GM21528 (cell line): Measurements from ENCODE around the gene PTPRK.
"Not testable (repeated sequence)": the region's sequence is repeated elsewhere in the genome, so short reads cannot be mapped to it uniquely, and the experiment has no call there.

Source experiments
- ATAC-seq: cut with Tn5 transposase; IDR thresholded peaks from one replicate; pipeline ENCODE4 v1.9.1; 2021; ENCODE audit warnings: mild to moderate bottlenecking, moderate library complexity; ENCODE audit not compliant: unreplicated experiment, low FRiP score

Gene PTPRK

DNA sequence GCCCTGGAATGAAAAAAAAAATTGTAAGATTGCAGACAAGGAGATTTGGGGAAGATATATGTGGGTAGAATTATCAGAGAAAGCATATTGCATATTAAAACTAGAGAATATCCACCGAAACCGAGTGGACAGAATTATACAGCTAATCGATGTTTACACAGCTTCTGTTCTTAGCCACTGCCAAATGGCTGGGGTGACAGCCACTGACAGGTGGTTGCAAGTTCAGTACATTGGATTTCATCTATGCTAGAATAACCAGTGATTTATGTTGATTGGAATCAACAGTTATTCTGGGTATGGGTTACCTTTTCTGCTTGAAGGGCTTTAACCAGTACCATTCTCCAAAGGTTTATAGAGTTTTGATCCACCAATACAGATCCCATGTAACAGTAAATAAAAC lies 571.1 kb downstream of the PTPRK start:
- ATAC-seq: no peak

DNA sequence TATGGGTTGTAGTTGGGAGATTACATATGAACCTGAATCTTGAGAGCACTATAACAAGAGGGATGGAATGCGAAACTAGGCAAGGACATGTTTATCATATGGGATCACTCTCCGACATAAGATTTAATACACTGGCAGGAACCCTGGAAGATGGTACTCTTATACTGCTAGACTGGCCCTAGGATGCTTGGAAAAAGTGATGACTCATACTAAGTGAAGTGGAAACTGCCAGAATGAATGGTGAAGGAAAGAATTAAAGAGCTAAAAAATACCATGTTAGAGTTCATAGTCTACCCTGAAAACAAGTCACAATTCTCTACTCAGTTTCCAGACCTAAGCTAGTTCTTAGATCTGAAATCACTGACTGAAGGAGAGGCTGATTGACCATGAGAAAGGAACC lies 574.0 kb downstream of the PTPRK start:
- ATAC-seq: no peak

DNA sequence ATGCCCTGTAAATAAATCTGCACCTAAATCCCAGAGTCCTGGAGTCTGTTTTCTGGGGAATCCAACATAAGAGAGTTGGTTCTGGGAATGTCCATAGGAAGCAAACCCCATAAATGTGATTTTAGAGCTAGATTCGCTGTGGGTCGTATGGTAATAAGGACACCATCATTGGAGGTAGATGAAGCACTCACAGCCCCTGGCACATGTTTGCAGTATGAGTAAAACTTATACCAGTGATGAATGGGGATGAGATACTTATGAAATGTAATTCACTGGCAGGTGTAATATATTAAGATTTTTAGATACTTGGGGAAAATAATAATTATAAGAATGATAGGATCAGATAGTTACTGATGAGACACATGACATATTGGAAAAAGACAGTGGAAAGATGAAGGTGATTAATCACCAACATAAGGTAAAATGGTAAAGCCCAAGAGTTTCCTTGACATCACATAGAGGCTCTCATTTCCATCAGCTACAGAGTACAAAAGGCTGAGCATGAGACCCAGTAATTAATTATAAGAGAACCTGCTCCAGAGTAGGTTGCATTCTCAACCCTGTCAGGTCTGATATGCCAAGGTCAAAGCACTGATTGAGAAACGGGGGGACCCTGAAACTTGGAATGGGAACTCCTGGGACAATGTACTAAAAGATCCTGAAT lies 574.8 kb downstream of the PTPRK start:
- ATAC-seq: no peak

DNA sequence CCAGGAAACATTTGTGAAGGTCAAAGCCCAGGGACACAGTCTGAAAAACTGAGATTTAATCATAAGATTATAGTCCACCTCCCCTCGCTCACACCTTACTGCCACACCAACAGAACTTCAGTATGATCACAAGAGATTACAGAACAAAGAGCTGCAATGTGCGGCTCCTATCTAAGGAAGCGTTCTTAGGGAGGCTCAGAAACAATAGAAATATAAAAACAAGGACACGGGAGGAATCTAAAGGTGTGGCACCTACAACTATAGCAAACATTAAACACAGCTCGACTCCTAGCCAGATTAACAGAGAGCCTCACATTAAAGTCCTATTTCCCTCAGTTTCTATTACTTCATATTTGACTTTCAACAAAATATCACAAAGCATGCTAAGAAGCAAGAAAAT lies 579.2 kb downstream of the PTPRK start:
- ATAC-seq: no peak

DNA sequence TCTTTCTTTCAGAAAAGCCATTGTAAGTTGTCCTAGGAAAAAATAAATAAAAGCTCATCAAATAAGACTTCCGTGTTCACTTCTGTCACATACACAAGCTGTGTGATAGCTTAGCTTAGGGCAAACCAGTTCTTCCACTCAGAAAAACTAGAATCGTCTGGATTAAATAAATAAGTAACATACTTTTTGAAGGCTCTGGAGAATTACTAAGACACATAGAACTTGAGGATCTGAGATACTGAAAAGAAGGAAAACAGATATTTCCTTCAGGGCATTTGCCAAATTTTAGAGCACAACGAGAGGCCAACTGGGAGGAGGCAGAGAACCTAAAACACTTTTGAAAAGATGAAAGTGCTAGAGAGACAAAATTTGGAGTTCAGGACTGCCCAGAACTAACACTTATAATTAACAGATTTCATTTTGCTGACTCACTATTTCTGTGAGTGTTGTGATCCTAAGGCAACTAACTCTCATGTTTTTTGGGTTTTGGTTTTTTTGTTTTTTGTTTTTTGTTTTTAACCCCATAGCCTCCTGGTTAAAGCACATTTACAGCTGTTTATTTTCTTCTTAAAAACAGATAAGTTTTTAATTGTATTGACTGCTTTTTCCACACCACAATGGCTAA lies 580.8 kb downstream of the PTPRK start:
- no peak for ATAC-seq

DNA sequence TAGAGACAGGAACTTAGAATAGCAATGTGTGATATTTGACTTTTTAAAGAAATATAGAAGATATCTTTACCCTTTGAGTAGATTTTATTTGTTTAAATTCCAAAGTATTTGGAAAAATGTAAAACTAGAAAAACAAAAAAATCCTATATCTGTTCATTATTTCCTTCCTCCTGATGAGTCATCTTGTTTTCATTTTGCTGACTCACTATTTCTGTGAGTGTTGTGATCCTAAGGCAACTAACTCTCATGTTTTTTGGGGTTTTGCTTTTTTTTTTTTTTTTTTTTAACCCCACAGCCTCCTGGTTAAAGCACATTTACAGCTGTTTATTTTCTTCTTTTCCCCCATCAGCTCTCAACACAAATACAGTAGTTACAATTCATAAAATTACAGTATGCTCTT lies 581.7 kb downstream of the PTPRK start:
- no peak for ATAC-seq

DNA sequence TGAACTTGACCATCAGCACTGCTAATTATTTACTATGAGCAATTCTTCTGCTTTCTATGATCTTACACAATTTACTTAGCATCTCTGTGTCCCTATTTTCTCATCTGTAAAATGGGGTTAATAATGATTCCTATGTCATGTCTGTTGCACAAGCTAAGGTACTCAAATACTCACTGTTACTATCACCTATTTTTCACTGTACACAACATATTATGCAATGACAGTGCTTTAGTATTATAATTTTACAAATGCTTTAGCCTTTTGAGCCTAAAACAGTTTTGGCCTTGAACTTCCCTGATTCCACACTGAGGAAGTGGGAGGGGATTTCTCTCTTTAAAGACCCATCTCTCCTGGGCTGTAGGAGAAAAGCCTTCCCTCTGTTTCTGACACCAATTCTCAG lies 582.7 kb downstream of the PTPRK start:
- ATAC-seq: no peak

DNA sequence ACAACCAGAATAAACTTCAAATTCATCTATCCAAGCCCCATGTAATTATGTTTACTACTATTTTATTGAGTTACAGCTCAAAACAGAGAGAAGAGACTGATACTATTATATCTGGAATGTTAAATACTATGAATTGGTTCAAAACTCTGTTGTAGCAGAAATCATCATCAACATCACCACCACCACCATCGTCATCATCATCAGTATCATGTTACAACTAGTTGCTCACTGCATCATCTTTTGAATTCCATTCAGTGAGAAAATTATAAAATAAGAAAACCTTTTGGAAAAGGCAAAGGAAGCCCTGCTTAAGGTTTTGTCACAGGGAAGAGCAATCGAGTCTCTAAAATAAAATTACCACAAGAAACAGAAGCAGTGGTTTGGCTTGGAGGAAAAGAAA lies 583.3 kb downstream of the PTPRK start:
- ATAC-seq: no peak

DNA sequence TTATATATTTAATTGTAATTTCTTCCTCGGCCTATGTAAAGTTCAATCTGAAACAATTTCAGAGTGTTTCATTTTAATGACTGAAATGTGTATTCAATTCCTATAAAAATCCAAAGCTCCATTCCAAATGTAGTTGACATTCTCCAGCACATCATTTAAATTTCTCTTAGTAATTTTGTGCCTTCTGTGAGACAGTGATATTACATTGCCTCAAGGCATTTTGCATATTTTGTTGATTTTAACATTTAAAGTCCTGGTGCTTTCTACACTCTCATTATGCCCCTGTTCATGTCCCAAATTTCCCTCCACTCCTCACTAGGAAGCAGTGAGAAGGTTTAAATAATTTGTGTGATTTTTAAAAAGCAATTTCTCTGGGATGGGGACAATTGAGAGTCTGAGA lies 585.4 kb downstream of the PTPRK start:
- no peak for ATAC-seq

DNA sequence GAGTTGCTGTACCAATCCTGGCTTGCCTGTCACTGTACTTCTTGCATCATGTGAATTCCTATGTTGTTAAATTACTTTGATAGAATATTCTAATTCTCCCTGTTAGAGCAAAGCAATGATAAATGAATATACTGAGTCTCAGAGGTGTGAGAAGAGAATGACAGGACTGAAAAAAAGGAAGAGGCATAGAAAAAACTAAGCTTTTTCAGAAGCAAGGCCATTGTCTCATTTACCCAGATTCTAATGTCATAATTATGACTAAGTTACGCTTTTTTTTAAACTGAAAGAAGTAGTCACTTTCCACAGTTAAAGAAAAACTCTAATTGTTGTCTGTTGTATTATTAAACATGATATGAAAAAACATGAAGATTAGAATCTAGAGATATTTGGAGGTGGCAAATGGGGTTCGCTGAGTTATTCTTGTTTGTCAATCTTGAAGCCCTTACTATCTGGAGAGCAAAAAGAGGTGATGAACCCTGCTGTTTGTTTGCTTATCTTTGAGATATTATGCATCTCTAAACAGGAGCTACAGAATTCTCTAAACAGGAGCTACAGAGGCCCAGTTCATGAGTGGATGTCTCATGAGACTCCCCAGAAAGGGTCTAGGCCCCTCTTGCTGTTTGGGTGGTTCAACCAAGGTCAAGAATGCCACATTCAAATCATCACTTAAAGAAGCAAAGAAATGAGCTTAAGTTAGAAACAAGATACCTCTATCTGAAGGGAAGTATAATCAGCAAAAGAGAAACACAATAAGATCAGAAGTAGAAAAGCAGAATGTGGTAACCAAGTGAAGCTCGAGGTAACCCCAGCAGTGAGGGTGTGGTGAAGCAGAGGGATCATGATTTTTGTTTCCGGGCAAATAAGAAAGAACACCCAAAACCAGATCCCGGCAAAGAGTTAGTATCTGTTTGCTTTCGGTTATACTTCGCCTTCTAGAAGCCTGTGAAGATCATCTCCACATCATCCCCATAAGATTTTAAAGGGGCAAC lies 586.3 kb downstream of the PTPRK start:
- ATAC-seq: no peak

DNA sequence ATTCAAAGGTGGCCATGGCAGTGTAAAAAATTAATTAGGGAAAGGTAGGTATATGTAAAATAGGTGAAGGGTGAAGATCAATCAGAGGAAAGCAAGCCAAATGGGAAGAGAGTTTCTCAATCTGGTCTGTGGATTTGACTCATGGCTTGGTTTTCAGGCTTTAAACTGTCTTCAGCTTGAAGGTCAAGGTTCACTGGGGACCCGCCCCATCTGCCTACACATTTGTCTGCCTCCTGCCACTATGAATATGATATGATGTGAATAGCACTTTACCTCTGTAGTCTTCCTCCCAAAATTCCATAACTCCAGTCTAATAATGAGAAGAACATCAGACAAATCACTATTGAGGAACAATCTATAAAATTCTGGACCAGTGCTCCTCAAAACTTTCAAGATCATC lies 587.3 kb downstream of the PTPRK start:
- ATAC-seq: no peak

DNA sequence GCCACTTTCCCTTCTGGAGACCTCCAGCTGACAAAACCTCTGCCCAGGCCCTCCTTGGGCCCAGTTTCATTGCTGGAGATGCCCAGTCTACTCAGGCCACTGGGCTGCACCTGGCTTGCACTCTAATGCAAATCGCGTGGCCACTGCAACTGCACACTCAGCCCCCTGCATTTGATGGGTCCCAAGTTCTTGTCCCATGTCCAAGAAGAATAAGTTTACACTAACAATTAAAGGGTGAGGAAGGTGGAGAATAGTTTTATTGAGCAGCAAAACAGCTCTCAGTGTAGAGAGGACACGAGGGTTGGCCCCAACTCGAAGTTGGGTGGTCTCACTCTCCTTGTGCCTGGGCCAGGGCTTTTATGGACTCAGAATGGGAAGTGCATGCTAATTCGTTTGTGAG lies 587.7 kb downstream of the PTPRK start:
- ATAC-seq: no peak

DNA sequence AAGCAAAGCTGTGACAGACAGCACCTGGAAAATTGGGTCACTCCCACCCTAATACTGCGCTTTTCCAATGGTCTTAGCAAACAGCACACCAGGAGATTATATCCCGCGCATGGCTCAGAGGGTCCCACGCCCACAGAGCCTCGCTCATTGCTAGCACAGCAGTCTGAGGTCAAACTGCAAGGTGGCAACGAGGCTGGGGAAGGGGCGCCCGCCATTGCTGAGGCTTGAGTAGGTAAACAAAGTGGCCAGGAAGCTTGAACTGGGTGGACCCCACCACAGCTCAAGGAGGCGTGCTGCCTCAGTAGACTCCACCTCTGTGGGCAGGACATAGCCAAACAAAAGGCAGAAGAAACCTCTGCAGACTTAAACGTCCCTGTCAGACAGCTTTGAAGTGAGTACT lies 594.0 kb downstream of the PTPRK start:
- ATAC-seq: not testable (repeated sequence)

DNA sequence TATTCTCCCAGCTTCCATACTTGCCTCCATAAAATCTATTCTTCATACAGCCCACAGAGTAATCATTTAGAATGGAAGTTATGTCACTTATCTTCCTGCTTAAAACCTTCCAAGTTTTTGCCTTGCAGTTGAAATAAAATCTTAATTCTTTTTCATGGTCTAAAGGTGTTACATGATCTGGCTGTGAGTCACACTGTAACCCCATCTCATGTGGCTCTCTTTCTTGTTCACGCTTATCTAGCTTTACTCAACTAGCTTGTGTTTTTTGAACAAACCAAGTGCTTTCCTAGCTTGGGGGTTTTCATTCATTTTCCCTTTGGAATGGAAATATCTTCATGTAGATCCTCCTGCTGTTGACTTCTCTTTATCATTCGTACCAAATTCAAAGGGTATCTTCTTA lies 596.0 kb downstream of the PTPRK start:
- no peak for ATAC-seq

DNA sequence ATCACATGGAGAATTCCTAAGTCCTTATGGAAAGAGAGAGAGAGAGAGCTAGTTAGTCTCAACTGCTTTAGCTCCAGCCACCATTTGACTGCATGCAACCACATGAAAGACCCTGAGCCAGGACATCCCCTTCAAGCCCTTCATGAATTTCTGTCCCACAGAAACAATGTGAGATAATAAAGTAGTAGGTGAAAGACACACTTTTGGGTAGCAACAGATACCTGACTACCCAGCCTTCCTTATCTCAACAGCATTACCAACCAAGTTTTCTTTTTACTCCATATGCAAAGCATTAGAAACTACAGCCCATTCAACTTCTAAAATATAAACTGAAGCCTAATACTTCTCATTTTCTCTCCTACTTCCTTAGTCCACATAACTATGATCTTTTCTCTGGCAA lies 596.4 kb downstream of the PTPRK start:
- ATAC-seq: no peak

DNA sequence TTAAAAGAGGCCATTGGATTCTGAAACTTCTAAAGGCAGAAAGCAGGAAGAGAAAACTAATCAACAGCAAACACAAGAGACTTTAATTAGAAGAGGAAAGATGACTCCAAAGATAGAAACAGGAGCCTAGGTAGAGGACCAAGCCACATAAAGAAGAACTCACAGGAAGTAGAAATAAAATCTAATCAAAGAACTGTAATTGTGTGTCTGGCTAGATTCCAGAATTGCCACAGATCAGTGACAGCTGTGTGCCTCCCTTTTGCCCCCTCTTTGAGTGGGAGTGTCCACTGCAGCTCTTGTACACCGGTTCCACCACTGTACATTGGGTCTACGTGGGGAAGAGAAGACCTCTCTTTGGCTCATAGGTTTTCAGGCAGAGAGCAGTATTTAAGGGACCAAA lies 597.3 kb downstream of the PTPRK start:
- no peak for ATAC-seq

DNA sequence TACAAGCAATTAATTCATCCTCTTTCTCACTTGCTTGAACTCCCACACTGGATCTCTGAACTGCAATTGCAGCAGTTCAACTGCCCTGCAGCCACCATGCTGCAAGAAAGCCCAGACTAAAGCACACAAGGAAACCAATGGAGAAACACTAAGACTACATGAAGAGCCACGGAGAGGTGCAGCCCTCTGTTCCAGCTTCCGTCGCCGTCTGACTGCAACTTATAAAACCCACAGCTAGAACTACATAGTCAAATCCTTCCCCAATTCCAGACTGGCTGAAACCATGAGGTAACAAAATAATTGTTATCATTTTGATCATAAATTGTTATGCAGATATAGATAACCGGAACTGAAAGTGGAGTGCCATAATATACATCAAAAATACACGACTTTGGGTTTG lies 598.4 kb downstream of the PTPRK start:
- ATAC-seq: no peak

DNA sequence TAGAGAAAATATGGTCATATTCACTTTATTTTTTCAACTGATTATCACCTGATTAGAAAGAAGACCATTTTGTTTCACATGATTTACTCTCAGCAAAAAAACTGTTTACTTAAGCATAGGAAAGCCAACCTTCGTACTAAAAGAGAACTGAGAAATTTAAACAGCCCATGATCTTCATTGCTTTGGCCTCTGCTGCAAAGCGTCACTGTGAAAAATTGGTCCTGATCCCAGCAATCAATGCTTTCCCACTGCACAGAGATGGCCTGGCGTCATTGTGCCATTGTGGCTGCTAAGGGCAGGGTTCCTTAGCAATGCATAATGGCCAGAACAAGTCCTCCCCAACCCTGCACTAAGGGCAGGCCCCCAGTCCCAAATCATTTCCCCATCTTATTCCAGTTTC lies 599.6 kb downstream of the PTPRK start:
- no peak for ATAC-seq
